HS-27A (cell line): ENCODE results near the gene MYO7B.

ENCODE experiments used
- DNase-seq: peaks from one replicate; pipeline ENCODE4 v3.0.0-alpha.2; 2012; ENCODE audit warnings: low read depth, missing footprints

Gene MYO7B

GRCh38 chr2:127626917-127627739, 91.6 kb downstream of the MYO7B start:
- no peak for DNase-seq

GRCh38 chr2:127627740-127628571, 92.5 kb downstream of the MYO7B start:
- DNase-seq = no peak

GRCh38 chr2:127628767-127629614, 93.5 kb downstream of the MYO7B start:
- DNase-seq = no peak

GRCh38 chr2:127629637-127630036, 94.2 kb downstream of the MYO7B start:
- DNase-seq = no peak

GRCh38 chr2:127630096-127630863, 94.8 kb downstream of the MYO7B start:
- no peak for DNase-seq

- no peak for DNase-seq
Measured at GRCh38 chr2:127630864-127631540, 95.5 kb downstream of the MYO7B start.

- no peak for DNase-seq
Measured at GRCh38 chr2:127631541-127631996, 96.1 kb downstream of the MYO7B start.

GRCh38 chr2:127631997-127632581, 96.6 kb downstream of the MYO7B start:
- no peak for DNase-seq

GRCh38 chr2:127632592-127633489, 97.4 kb downstream of the MYO7B start:
- no peak for DNase-seq

- DNase-seq = no peak
Measured at GRCh38 chr2:127633556-127634065, 98.1 kb downstream of the MYO7B start.

- no peak for DNase-seq
Measured at GRCh38 chr2:127634066-127634617, 98.7 kb downstream of the MYO7B start.

- DNase-seq = no peak
Measured at GRCh38 chr2:127634626-127635379, 99.3 kb downstream of the MYO7B start.

GRCh38 chr2:127635380-127636237, 100.1 kb downstream of the MYO7B start:
- no peak for DNase-seq

- DNase-seq = no peak
Measured at GRCh38 chr2:127636248-127637235, 101.1 kb downstream of the MYO7B start.

GRCh38 chr2:127637236-127637630, 101.8 kb downstream of the MYO7B start:
- DNase-seq = no peak
